Hepatocyte (in vitro differentiated cells): ENCODE measurements around the gene CEP164. TPM values are rescaled to one million over a fixed set of nuclear protein-coding genes. Genes with fewer than 3 reads are reported as not detected.

Experiments
- DNase-seq: peaks from one replicate; pipeline ENCODE4 v3.0.0-alpha.2; 2016; ENCODE audit warnings: low spot score
- H2AFZ ChIP-seq: fragments of 200-600 bp; sonication (generic); 2 replicates; pipeline ENCODE4 v1.6.0; 2016; ENCODE audit warnings: antibody characterized with exemption, mild to moderate bottlenecking
- H3K27ac ChIP-seq: fragments of 200-600 bp; sonication (generic); 2 replicates; pipeline ENCODE4 v1.5.1; 2016; ENCODE audit warnings: mild to moderate bottlenecking
- H3K27me3 ChIP-seq: fragments of 200-600 bp; sonication (generic); 2 replicates; pipeline ENCODE4 v1.6.1; 2016
- H3K36me3 ChIP-seq: fragments of 200-600 bp; sonication (generic); replicated peaks from 2 replicates; pipeline ENCODE4 v1.5.1; 2016; ENCODE audit warnings: low read depth; ENCODE audit not compliant: insufficient read depth
- H3K4me1 ChIP-seq: fragments of 200-600 bp; sonication (generic); 2 replicates; pipeline ENCODE4 v1.5.1; 2016; ENCODE audit warnings: mild to moderate bottlenecking, moderate library complexity; ENCODE audit not compliant: insufficient read depth
- H3K4me2 ChIP-seq: fragments of 200-600 bp; sonication (generic); 2 replicates; pipeline ENCODE4 v1.6.0; 2016
- H3K4me3 ChIP-seq: fragments of 200-600 bp; sonication (generic); 2 replicates; pipeline ENCODE4 v1.5.1; 2016; ENCODE audit warnings: mild to moderate bottlenecking
- H3K79me2 ChIP-seq: fragments of 200-600 bp; sonication (generic); 2 replicates; pipeline ENCODE4 v1.6.0; 2017; ENCODE audit warnings: mild to moderate bottlenecking
- H3K9me2 ChIP-seq: fragments of 200-600 bp; sonication (generic); replicated peaks from 2 replicates; pipeline ENCODE4 v1.6.0; 2017; ENCODE audit warnings: mild to moderate bottlenecking; ENCODE audit not compliant: insufficient read depth
- H3K9me3 ChIP-seq: fragments of 200-600 bp; sonication (generic); 2 replicates; pipeline ENCODE4 v1.5.1; 2016; ENCODE audit warnings: low read depth, mild to moderate bottlenecking
- H4K20me1 ChIP-seq: fragments of 200-600 bp; sonication (generic); 2 replicates; pipeline ENCODE4 v1.6.0; 2016; ENCODE audit warnings: mild to moderate bottlenecking; ENCODE audit not compliant: insufficient read depth, poor library complexity, severe bottlenecking
- EZH2 ChIP-seq: fragments of 200-600 bp; sonication (generic); IDR thresholded peaks from 2 replicates; pipeline ENCODE4 v1.6.1; 2016; ENCODE audit warnings: antibody characterized with exemption, mild to moderate bottlenecking, borderline replicate concordance
- EZH2phosphoT487 ChIP-seq: fragments of 200-600 bp; sonication (generic); IDR thresholded peaks from one replicate; pipeline ENCODE4 v1.6.1; 2018; ENCODE audit warnings: antibody characterized with exemption, mild to moderate bottlenecking, low read depth, moderate library complexity; ENCODE audit not compliant: unreplicated experiment, severe bottlenecking
- WGBS: methylation state at CpG from one replicate; pipeline ENCODE4 v1.1.6; 2016; ENCODE audit warnings: low lambda C conversion rate; ENCODE audit errors: missing lambda C conversion rate; 5-methylcytosine and 5-hydroxymethylcytosine counted together
- polyA plus RNA-seq: library from polyadenylated mRNA; unstranded; fragments of >200 nt; fragmentation: Nextera tagmentation; extraction: Ambion mirVana; gene quantifications from 2 replicates; pipeline ENCODE4 v1.2.1, GENCODE V29; 2016
- total RNA-seq: library from RNA; depleted of rRNA; stranded (reverse); fragments of >200 nt; gene quantifications from 2 replicates; pipeline ENCODE4 v1.2.3, GENCODE V29; 2014
- TF ChIP-seq, protein P1 (sequence below): fragments of 200-600 bp; sonication (generic); IDR thresholded peaks from 2 replicates; pipeline ENCODE4 v1.5.1; 2016; ENCODE audit warnings: antibody characterized with exemption, mild to moderate bottlenecking; ENCODE audit not compliant: poor library complexity

The CEP164 gene
- total and polyA plus RNA-seq, 2 experiments from 2014 or later: 18.3 to 19.9 TPM

GRCh38 chr11:117462183-117462863, 134.7 kb downstream of the CEP164 start:
- 84% methylated on average over 18 of the region's 18 CpGs for WGBS
- Histone ChIP-seq H3K4me3 (no peak overlapping the region), H3K27ac (no peak overlapping the region), H3K4me1 (no peaks in the 10 kb centered on the region), H3K9me3 (no peaks in the 10 kb centered on the region), H4K20me1 (no peaks in the 10 kb centered on the region), H3K4me2 (no peak overlapping the region), H3K36me3 (no peaks in the 10 kb centered on the region), H2AFZ (no peak overlapping the region), H3K27me3 (no peaks in the 10 kb centered on the region), H3K79me2 (no peaks in the 10 kb centered on the region), H3K9me2 (no peaks in the 10 kb centered on the region)
- TF ChIP-seq EZH2phosphoT487 (no peak), EZH2 (no peak)
- TF ChIP-seq, protein P1, sequence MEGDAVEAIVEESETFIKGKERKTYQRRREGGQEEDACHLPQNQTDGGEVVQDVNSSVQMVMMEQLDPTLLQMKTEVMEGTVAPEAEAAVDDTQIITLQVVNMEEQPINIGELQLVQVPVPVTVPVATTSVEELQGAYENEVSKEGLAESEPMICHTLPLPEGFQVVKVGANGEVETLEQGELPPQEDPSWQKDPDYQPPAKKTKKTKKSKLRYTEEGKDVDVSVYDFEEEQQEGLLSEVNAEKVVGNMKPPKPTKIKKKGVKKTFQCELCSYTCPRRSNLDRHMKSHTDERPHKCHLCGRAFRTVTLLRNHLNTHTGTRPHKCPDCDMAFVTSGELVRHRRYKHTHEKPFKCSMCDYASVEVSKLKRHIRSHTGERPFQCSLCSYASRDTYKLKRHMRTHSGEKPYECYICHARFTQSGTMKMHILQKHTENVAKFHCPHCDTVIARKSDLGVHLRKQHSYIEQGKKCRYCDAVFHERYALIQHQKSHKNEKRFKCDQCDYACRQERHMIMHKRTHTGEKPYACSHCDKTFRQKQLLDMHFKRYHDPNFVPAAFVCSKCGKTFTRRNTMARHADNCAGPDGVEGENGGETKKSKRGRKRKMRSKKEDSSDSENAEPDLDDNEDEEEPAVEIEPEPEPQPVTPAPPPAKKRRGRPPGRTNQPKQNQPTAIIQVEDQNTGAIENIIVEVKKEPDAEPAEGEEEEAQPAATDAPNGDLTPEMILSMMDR: no peak
- DNase-seq: no peak

GRCh38 chr11:117462864-117463247, 135.2 kb downstream of the CEP164 start:
- Histone ChIP-seq H2AFZ (no peak overlapping the region), H3K27me3 (no peaks in the 10 kb centered on the region), H3K9me3 (no peaks in the 10 kb centered on the region), H4K20me1 (no peaks in the 10 kb centered on the region), H3K4me2 (no peak overlapping the region), H3K27ac (no peak overlapping the region), H3K4me1 (no peaks in the 10 kb centered on the region), H3K9me2 (no peaks in the 10 kb centered on the region), H3K36me3 (no peaks in the 10 kb centered on the region), H3K79me2 (no peaks in the 10 kb centered on the region), H3K4me3 (no peak overlapping the region)
- TF ChIP-seq EZH2 (no peak), EZH2phosphoT487 (no peak)
- TF ChIP-seq, protein P1: no peak
- 72% methylated on average over 8 of the region's 8 CpGs for WGBS
- DNase-seq: no peak

Other genes starting within 250 kb of the CEP164 start
- gene SIK3, start 229.4 kb upstream of the CEP164 start, total RNA-seq: 17.7 and 19.1 TPM in 2 replicates
- 15.8 and 16.7 TPM in 2 replicates for gene SIK3, start 229.4 kb upstream of the CEP164 start, polyA plus RNA-seq
- 93.3 and 103 TPM in 2 replicates for gene PAFAH1B2, start 183.6 kb upstream of the CEP164 start, total RNA-seq
- 30.8 and 31.0 TPM in 2 replicates for gene PAFAH1B2, start 183.6 kb upstream of the CEP164 start, polyA plus RNA-seq
- 27.1 and 32.0 TPM in 2 replicates for gene SIDT2, start 149.1 kb upstream of the CEP164 start, total RNA-seq
- 16.7 and 19.9 TPM in 2 replicates for gene SIDT2, start 149.1 kb upstream of the CEP164 start, polyA plus RNA-seq
- 126 and 150 TPM in 2 replicates for gene TAGLN, start 128.5 kb upstream of the CEP164 start, total RNA-seq
- gene TAGLN, start 128.5 kb upstream of the CEP164 start, polyA plus RNA-seq: 94.0 and 113 TPM in 2 replicates
- gene PCSK7, start 95.8 kb upstream of the CEP164 start, total RNA-seq: 21.9 and 25.9 TPM in 2 replicates
- gene PCSK7, start 95.8 kb upstream of the CEP164 start, polyA plus RNA-seq: 33.0 and 33.2 TPM in 2 replicates
- gene RNF214, start 95.2 kb upstream of the CEP164 start, total RNA-seq: 11.1 and 12.5 TPM in 2 replicates
- gene RNF214, start 95.2 kb upstream of the CEP164 start, polyA plus RNA-seq: 26.2 and 27.0 TPM in 2 replicates
- 3.6 and 3.9 TPM in 2 replicates for gene BACE1-AS, start 36.5 kb upstream of the CEP164 start, total RNA-seq
- gene BACE1-AS, start 36.5 kb upstream of the CEP164 start, polyA plus RNA-seq: 2.1 and 3.9 TPM in 2 replicates
- 17.9 and 22.6 TPM in 2 replicates for gene BACE1, start 11.6 kb upstream of the CEP164 start, total RNA-seq
- gene BACE1, start 11.6 kb upstream of the CEP164 start, polyA plus RNA-seq: 12.7 and 17.5 TPM in 2 replicates